BJ (cell line): ENCODE measurements around the gene BTBD16. TPM values are rescaled to one million over a fixed set of nuclear protein-coding genes. Genes with fewer than 3 reads are reported as not detected.
A peak's percentile ranks its signal among the peaks of the same experiment; 100 is the strongest.

Source experiments
- CTCF ChIA-PET: fragments of 350-600 bp; formaldehyde crosslinking; extraction: SDS; loops from one replicate; lab custom pipeline; 2021; ENCODE audit warnings: antibody characterized with exemption, inconsistent platforms; lab: Yijun Ruan, JAX
- POLR2A ChIA-PET: fragments of 300-600 bp; sonication (Branson Sonifier 250); formaldehyde crosslinking; extraction: SDS; loops from one replicate; lab custom pipeline; 2021; ENCODE audit warnings: antibody characterized with exemption; lab: Charles Lee
- DNase-seq: peaks from one replicate; pipeline ENCODE4 v3.0.0-alpha.2; 2011; ENCODE audit warnings: low read depth
- H3K27me3 ChIP-seq: 2 replicates; pipeline ENCODE4 v1.6.0; 2011; ENCODE audit warnings: low read length; ENCODE audit not compliant: control insufficient read depth, insufficient read depth
- H3K36me3 ChIP-seq: 2 replicates; pipeline ENCODE4 v1.5.1; 2011; ENCODE audit warnings: low read length; ENCODE audit not compliant: control insufficient read depth, insufficient read depth
- H3K4me3 ChIP-seq: 2 replicates; pipeline ENCODE4 v1.5.1; 2011; ENCODE audit warnings: low read depth, mild to moderate bottlenecking, control low read depth, low read length
- polyA plus RNA-seq: library from polyadenylated mRNA; depleted of rRNA; stranded (reverse); fragments of >200 nt; gene quantifications from 2 replicates; pipeline ENCODE4 v1.2.3, GENCODE V29; 2011
- TF ChIP-seq, protein P1 (sequence below): IDR thresholded peaks from 2 replicates; pipeline ENCODE4 v1.5.1; 2011; ENCODE audit warnings: low read depth, mild to moderate bottlenecking, control low read depth, inconsistent platforms, low read length, moderate library complexity; ENCODE audit not compliant: insufficient read depth

The BTBD16 gene
- polyA plus RNA-seq, 1 experiment, result not detected

DNA sequence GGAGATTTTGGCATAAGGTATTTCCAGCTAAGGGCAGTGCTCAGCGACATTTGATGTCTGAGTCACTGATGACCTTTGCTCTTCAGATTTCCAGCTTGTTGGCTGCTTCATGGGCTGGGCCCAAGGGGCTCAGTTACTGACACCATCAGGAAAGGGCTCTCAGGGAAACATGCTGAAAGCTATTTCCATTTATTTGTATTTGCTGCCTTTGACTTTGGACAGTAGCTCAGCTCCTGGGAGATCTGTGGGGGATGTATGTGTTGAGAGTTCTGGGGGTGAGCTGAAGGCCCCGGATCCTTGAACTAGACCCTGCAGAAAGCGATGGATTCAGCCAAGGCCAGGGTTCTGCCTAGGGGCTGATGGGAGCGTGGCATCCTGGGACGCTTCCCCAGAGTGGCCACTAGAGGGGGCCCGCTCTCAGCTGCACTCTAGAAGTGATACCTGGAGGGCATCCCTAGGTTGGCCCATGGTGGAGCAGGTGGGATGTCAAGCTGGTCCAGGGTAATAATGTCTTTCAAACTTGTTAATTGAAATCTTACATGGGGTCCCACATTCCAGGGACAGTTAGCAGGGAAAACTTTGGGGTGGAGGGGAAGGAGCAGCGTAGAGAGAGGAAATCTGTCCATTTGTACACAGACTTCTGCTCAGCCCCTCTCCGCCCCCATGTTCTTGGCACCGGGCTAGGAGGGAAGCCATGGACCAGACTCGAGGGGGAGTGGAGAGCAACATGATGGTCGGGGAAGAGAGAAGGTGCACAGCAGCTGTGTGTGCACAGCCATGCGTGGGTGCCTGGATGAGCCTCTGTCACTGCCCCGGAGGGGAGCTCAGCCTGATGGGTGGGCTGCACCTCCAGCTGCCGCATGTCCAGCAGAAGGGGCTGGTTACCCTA is 3.0 kb upstream of the BTBD16 start:
- CTCF ChIA-PET, result interaction anchor here (0.6 to 5.9 kb wide), 37 partner anchors 10 to 303 kb away, joined by 3 to 67 read pairs (median 4); no protein-coding TSS in a partner anchor
- no peak for DNase-seq
- no peaks in the 10 kb centered on the region for H3K36me3 ChIP-seq
- H3K27me3 ChIP-seq, result no peaks in the 10 kb centered on the region
- H3K4me3 ChIP-seq, result no peak overlapping the region
- TF ChIP-seq, protein P1, sequence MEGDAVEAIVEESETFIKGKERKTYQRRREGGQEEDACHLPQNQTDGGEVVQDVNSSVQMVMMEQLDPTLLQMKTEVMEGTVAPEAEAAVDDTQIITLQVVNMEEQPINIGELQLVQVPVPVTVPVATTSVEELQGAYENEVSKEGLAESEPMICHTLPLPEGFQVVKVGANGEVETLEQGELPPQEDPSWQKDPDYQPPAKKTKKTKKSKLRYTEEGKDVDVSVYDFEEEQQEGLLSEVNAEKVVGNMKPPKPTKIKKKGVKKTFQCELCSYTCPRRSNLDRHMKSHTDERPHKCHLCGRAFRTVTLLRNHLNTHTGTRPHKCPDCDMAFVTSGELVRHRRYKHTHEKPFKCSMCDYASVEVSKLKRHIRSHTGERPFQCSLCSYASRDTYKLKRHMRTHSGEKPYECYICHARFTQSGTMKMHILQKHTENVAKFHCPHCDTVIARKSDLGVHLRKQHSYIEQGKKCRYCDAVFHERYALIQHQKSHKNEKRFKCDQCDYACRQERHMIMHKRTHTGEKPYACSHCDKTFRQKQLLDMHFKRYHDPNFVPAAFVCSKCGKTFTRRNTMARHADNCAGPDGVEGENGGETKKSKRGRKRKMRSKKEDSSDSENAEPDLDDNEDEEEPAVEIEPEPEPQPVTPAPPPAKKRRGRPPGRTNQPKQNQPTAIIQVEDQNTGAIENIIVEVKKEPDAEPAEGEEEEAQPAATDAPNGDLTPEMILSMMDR, result peak; percentile 98
- POLR2A ChIA-PET, result no interaction called here

DNA sequence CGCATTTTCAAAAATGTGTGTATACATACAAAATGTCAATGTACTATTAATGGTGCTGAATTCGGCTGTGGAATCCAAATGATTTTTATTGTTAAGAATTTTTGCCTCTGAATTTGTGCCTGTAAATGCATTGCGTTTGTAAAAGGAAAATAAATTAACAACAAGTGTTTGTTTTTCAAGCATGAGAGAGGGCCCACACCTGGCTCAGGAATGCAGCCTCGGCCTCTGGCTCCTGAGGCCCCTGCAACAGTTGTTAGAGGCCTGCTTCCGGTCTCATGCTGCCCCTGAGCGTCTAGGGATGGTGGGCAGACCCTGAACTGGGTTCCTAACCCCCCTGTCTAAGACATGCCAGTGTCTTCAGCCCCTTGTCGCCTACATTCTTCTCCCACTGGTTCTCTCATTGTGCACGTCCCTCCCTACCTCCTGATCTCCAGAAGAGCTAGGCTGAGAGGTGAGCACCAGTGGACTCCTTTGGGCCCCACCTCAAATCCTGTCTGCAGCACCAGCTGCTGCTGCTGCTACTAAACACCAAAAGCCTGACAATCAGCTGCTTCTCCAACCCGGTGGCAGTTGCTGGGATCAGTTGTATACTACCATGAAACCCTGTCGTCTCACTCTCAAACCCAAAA is 1.9 kb upstream of the BTBD16 start:
- Histone ChIP-seq H3K36me3 (no peaks in the 10 kb centered on the region), H3K27me3 (no peaks in the 10 kb centered on the region), H3K4me3 (no peak overlapping the region)
- DNase-seq, result no peak
- ChIA-PET CTCF (interaction anchor here (0.6 to 5.9 kb wide), 14 partner anchors 9 to 910 kb away, joined by 3 to 67 read pairs (median 6); no protein-coding TSS in a partner anchor), POLR2A (no interaction called here)
- TF ChIP-seq, protein P1, result no peak

DNA sequence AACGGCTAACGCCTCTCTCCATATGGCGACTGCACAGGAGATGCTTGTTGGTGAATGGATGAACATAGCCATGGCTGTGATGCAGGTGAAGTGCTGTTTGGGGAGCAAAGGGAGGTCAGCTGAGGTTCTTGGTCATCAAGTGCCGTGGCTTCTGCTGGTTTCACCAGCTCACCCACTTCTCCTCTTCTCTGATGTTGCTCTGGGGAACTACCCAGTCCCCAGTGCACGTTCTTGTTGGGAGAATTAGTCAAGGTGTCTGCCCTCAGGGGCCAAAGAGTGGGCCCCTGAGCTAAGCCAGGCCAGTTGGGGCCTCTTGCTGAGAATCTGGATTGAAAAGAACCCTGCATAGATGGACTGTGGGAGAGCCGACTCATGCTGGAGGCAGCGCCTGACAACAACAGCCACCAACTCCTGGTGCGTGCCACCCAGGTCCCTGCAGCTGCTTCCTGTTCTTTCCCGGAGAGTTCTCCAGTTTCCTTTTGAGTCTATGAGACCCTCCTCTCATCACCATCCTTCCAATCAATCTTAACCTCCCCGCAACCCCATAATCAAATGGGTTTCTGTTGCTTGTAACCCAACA is 3.0 kb downstream of the BTBD16 start:
- ChIA-PET POLR2A (no interaction called here), CTCF (interaction anchor here (0.9 to 1.0 kb wide), 2 partner anchors 11 to 53 kb away, joined by 3 read pairs; no protein-coding TSS in a partner anchor)
- Histone ChIP-seq H3K4me3 (no peak overlapping the region), H3K36me3 (no peaks in the 10 kb centered on the region), H3K27me3 (no peaks in the 10 kb centered on the region)
- TF ChIP-seq, protein P1, result no peak
- DNase-seq, result no peak

DNA sequence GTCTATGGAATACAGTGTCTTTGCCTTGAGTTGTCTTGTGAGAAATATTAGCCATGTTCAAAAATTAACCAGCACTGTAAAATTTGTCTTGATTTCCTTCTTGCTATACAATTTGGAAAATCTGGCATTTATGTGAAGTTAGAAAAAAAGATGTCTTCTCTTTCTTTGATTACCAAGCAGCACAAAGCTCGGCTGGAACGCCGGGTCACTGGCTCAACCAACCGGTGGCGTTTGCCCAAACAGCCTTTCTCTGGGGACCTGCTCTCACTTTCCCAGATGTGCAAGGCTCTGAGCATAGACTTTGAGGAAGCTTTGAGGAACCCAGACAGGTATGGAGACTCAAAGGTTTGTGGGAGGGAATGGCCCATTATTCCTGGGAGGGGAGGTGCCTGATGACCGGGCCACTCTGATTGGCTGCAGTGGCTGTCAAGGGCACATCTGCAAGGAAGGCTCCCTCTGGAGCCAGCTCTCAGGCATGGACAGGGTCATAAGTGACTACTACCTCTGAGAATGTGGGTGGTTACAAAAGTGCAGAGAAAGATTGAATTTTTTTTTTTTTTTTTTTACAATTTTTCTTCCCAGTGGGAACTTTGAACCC is 5.6 kb downstream of the BTBD16 start:
- ChIA-PET CTCF (interaction anchor here (0.6 to 5.3 kb wide), 5 partner anchors 10 to 254 kb away, joined by 3 to 67 read pairs (median 3); no protein-coding TSS in a partner anchor), POLR2A (interaction anchor here (0.7 kb wide), 1 partner anchor 125 kb away, joined by 7 read pairs; no protein-coding TSS in a partner anchor)
- TF ChIP-seq, protein P1, result no peak

More for the DNA sequence above, 5.6 kb downstream of the BTBD16 start:
- no peaks in the 10 kb centered on the region for H3K27me3 ChIP-seq
- H3K4me3 ChIP-seq, result no peak overlapping the region
- no peaks in the 10 kb centered on the region for H3K36me3 ChIP-seq
- DNase-seq, result no peak
